HL-60 (cell line): ENCODE data around the gene KCNQ1.

ENCODE experiments used
- DNase-seq, 2 experiments: peaks; one replicate each; pipeline ENCODE4 v3.0.0-alpha.2; 2010 to 2020; ENCODE audit warnings: low read depth in 1 of 2, low spot score in 1 of 2
- H3K27ac ChIP-seq: fragments of 250-450 bp; sonication (Bioruptor Pico); replicated peaks from 2 replicates; pipeline ENCODE4 v1.5.1; 2020; ENCODE audit warnings: mild to moderate bottlenecking, moderate library complexity
- H3K27me3 ChIP-seq: fragments of 250-450 bp; sonication (Bioruptor Pico); 2 replicates; pipeline ENCODE4 v1.5.1; 2021; ENCODE audit warnings: mild to moderate bottlenecking, moderate library complexity; ENCODE audit not compliant: insufficient read depth, poor library complexity, severe bottlenecking
- H3K4me3 ChIP-seq: replicated peaks from 2 replicates; pipeline ENCODE4 v1.5.1; 2011; ENCODE audit warnings: mild to moderate bottlenecking, control low read depth, low read length; ENCODE audit not compliant: insufficient read depth
- CTCF ChIP-seq: IDR thresholded peaks from one replicate; pipeline ENCODE4 v1.5.1; 2011; ENCODE audit warnings: low read length, control low read depth, inconsistent platforms; ENCODE audit not compliant: insufficient read depth
- GABPA ChIP-seq: IDR thresholded peaks from 2 replicates; pipeline ENCODE4 v1.6.1; 2012; ENCODE audit warnings: low read depth
- POLR2AphosphoS5 ChIP-seq: IDR thresholded peaks from 2 replicates; pipeline ENCODE4 v1.6.1; 2012; ENCODE audit warnings: low read depth
- REST ChIP-seq: IDR thresholded peaks from 2 replicates; pipeline ENCODE4 v1.6.1; 2012; ENCODE audit warnings: low read depth; ENCODE audit not compliant: insufficient replicate concordance
- SPI1 ChIP-seq: IDR thresholded peaks from 2 replicates; pipeline ENCODE4 v1.6.1; 2012; ENCODE audit warnings: low read depth, mild to moderate bottlenecking, borderline replicate concordance

Gene KCNQ1

GRCh38 chr11:2862395-2863275 lies 417.8 kb downstream of the KCNQ1 start:
- H3K27me3 ChIP-seq, result peaks cover 19% of the 10 kb centered on the region
- TF ChIP-seq SPI1 (no peak), CTCF (no peak), GABPA (no peak), POLR2AphosphoS5 (no peak), REST (no peak)
- DNase-seq, result no peak
- H3K4me3 ChIP-seq, result no peak overlapping the region
- H3K27ac ChIP-seq, result no peak overlapping the region

DNA sequence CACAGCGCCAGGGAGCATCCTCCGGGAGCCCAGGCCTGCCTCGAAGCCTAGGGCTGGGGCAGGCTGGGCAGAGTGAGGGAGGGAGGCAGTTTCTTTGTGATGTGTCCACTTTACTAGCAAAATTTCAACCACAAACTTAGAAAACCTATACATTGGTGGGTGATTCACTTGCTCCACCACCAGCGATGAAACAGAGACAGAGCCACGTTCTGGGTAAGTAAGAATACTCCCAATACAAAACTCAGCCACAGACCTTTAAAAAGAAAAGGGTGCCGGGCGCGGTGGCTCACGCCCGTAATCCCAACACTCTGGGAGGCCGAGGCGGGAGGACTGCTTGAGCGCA lies 418.4 kb downstream of the KCNQ1 start:
- Histone ChIP-seq H3K27ac (no peak overlapping the region), H3K27me3 (peaks cover 22% of the 10 kb centered on the region), H3K4me3 (no peak overlapping the region)
- DNase-seq, result no peak
- no peak for TF ChIP-seq SPI1
- TF ChIP-seq GABPA, result no peak

GRCh38 chr11:2864901-2865300 lies 420.1 kb downstream of the KCNQ1 start:
- H3K27me3 ChIP-seq, result peaks cover 29% of the 10 kb centered on the region
- TF ChIP-seq REST (no peak), SPI1 (no peak), GABPA (no peak), CTCF (no peak), POLR2AphosphoS5 (no peak)
- H3K27ac ChIP-seq, result no peak overlapping the region
- no peak overlapping the region for H3K4me3 ChIP-seq
- no peak for DNase-seq

GRCh38 chr11:2865922-2866577 lies 421.2 kb downstream of the KCNQ1 start:
- no peak overlapping the region for H3K27ac ChIP-seq
- TF ChIP-seq CTCF (no peak), SPI1 (no peak), REST (no peak), POLR2AphosphoS5 (no peak), GABPA (no peak)
- no peak for DNase-seq
- H3K4me3 ChIP-seq, result no peak overlapping the region
- H3K27me3 ChIP-seq, result peaks cover 34% of the 10 kb centered on the region
